ENCODE data around the gene OR52L1.

DNA sequence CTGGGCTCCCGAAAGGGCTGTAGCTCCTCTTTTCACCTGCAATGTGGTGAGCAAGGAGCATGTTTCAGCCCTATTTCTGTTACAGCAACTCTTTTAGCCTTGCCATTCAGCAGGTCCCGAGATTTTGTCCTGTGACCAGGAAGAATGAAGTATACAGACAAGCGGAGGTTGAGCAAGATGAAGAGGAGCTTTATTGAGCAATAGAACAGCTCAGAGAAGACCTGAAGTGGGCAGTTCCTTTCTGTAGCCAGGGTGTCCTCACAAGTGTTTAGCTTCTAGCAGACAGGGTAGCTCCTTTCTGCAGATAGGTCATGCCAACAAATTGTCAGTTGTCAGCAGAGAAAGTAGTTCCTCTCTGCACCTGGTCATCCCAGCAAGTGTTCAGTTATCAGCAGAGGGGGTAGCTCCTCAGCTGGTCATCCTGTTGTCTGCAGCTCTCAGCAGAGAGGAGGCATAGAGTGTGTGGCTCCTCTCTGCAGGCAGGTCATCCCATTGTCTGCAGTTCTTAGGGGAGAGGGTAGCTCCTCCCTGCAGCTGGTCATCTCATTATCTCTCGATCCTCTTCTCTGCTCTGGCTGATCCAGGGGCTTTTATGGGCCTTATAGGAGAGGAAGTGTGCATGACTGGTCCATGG lies 25.4 kb upstream of the OR52L1 start:
- TF ChIP-seq, protein P1, sequence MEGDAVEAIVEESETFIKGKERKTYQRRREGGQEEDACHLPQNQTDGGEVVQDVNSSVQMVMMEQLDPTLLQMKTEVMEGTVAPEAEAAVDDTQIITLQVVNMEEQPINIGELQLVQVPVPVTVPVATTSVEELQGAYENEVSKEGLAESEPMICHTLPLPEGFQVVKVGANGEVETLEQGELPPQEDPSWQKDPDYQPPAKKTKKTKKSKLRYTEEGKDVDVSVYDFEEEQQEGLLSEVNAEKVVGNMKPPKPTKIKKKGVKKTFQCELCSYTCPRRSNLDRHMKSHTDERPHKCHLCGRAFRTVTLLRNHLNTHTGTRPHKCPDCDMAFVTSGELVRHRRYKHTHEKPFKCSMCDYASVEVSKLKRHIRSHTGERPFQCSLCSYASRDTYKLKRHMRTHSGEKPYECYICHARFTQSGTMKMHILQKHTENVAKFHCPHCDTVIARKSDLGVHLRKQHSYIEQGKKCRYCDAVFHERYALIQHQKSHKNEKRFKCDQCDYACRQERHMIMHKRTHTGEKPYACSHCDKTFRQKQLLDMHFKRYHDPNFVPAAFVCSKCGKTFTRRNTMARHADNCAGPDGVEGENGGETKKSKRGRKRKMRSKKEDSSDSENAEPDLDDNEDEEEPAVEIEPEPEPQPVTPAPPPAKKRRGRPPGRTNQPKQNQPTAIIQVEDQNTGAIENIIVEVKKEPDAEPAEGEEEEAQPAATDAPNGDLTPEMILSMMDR (IDR thresholded peaks at IDR 0.05; ENCODE audit: low read depth, low read length, missing input control) = no peak
- TF ChIP-seq, protein P2, sequence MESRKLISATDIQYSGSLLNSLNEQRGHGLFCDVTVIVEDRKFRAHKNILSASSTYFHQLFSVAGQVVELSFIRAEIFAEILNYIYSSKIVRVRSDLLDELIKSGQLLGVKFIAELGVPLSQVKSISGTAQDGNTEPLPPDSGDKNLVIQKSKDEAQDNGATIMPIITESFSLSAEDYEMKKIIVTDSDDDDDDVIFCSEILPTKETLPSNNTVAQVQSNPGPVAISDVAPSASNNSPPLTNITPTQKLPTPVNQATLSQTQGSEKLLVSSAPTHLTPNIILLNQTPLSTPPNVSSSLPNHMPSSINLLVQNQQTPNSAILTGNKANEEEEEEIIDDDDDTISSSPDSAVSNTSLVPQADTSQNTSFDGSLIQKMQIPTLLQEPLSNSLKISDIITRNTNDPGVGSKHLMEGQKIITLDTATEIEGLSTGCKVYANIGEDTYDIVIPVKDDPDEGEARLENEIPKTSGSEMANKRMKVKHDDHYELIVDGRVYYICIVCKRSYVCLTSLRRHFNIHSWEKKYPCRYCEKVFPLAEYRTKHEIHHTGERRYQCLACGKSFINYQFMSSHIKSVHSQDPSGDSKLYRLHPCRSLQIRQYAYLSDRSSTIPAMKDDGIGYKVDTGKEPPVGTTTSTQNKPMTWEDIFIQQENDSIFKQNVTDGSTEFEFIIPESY (IDR thresholded peaks at IDR 0.05) = no peak
- TF ChIP-seq FOXA2 (IDR thresholded peaks at IDR 0.05) (no peak), EGR1 (IDR thresholded peaks at IDR 0.05; ENCODE audit: low read depth in 2 of 2) (no peak)
- TF ChIP-seq, protein P3, sequence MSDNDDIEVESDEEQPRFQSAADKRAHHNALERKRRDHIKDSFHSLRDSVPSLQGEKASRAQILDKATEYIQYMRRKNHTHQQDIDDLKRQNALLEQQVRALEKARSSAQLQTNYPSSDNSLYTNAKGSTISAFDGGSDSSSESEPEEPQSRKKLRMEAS (IDR thresholded peaks at IDR 0.05) = no peak
